Liver (tissue), 3 donors: ENCODE results near the gene CFTR.

Experiments
- ATF3 ChIP-seq: IDR thresholded peaks from 2 replicates; pipeline ENCODE4 v1.6.1; 2016; ENCODE audit warnings: antibody characterized with exemption
- CTCF ChIP-seq: fragments of 150-350 bp; IDR thresholded peaks from 2 replicates; pipeline ENCODE4 v1.5.1; 2017; ENCODE audit warnings: improper control_type of control experiment, low read depth, low read length; ENCODE audit not compliant: missing input control
- GABPA ChIP-seq, 2 donors: IDR thresholded peaks in 1 of 2; conservative IDR thresholded peaks in 1 of 2; 2 replicates each; pipeline ENCODE4 v1.6.1; 2016; ENCODE audit warnings: antibody characterized with exemption in 2 of 2, mild to moderate bottlenecking in 1 of 2, moderate library complexity in 1 of 2
- HNF4A ChIP-seq, 2 donors: conservative IDR thresholded peaks; 2 replicates each; pipeline ENCODE4 v1.6.1; 2016; ENCODE audit warnings: antibody characterized with exemption in 2 of 2, mild to moderate bottlenecking in 2 of 2
- JUND ChIP-seq, 2 donors: IDR thresholded peaks; 2 replicates each; pipeline ENCODE4 v1.6.1; 2016; ENCODE audit warnings: antibody characterized with exemption in 2 of 2
- RAD21 ChIP-seq, 2 donors: IDR thresholded peaks; 2 replicates each; pipeline ENCODE4 v1.6.1; 2016; ENCODE audit warnings: antibody characterized with exemption in 2 of 2, mild to moderate bottlenecking in 2 of 2
- REST ChIP-seq: IDR thresholded peaks from 2 replicates; pipeline ENCODE4 v1.6.1; 2016; ENCODE audit warnings: antibody characterized with exemption, mild to moderate bottlenecking
- YY1 ChIP-seq: IDR thresholded peaks from 2 replicates; pipeline ENCODE4 v1.6.1; 2016; ENCODE audit warnings: antibody characterized with exemption, mild to moderate bottlenecking
- donor health status: healthy.
- donor health status: healthy.

GRCh38 chr7:117621075-117621618 lies 141.3 kb downstream of the CFTR start:
- TF ChIP-seq REST (no peak), CTCF (no peak), RAD21 (IDR thresholded peaks at IDR 0.05) (no peak), JUND (IDR thresholded peaks at IDR 0.05) (no peak), GABPA (IDR thresholded peaks at IDR 0.05 in 1 of 2, conservative IDR thresholded peaks at IDR 0.05 in 1 of 2) (no peak), ATF3 (no peak), HNF4A (conservative IDR thresholded peaks at IDR 0.05) (no peak), YY1 (no peak)
